COLO668 (cell line): Measurements from ENCODE around the gene LATS2.

Experiments
- DNase-seq: peaks from one replicate; lab custom pipeline; 2025; ENCODE audit not compliant: unreplicated experiment; lab: John Stamatoyannopoulos, UW

LATS2 gene

GRCh38 chr13:21061029-21061763 lies at the start of gene LATS2:
LATS2 (minus strand) TSS chr13:21061586; CDS start chr13:21046026, 15,560 bp downstream.
- DNase-seq: peak; percentile 89

- no peak for DNase-seq
Observed at GRCh38 chr13:21109168-21109567, 47.8 kb upstream of the LATS2 start.

- no peak for DNase-seq
Observed at GRCh38 chr13:21106089-21106488, 44.7 kb upstream of the LATS2 start.

DNA sequence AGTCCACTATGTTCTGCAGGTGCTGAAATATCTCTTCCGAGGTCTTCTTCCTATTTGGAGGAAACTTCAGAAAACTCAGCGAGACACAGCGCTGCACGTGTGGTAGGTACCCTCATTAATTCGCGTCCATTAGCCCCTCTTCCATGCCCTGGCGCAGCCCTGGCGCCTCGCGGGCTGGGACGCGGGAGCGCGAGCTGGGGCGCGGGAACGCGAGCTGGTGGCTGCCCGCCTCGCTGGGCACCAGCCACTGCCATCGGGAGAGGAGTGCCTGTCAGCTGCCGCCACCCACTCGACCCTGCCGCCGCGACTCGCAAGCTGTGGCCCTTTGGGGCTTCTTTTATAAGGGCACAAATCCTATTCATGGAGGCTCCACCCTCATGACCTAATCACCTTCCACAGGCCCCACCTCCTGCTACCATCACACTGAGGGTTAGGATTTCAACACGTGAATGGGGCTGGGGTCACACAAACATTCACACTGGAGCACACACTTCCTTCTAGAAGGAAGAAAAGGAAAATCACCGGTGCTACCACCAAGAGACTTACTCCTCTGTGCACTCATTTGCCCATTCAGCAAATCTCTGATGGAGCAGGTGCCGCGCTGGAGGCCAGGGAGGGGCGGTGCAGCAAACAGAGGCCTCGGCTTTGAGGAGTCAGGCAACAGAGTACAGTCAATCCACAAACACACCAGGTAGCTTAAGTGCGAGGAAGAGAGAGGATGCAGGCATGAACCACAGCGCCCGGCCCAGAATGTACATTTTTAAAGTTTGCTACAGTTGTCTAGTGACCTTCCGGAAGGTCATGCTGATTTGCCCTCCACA lies 43.0 kb upstream of the LATS2 start:
- DNase-seq: no peak

DNA sequence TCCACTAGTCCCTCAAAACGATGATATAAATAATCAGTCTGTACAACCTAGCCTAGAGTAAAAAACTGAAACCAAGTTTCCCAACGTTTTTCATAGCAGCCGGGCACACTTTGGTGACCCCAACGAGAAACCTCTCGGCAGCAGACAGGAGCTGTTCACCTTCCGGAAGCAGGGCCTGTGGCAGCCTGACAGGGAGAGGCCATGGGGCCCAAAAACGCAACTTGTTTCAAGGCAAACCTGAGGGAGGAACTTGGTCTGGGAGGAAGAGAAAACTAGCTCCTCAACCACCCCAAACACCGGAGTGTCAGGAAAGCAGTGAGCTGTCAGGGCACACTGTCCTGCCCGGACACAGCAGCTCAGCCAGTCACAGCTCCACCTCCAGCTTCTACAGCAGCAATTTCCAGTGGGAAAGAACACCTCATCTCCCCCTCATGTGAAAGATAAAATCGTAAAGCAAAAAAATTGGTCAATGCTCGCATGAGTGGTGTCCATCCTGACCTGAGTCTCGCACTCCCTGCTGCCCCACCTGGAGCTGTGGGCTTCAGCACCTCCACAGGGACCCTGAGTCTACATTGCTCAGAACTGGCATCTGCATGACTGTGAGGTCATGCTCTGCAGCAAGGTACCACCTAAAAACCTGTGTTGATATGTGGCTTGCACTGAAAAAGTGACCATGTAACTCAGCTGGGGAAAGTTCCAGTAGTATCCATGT lies 40.6 kb upstream of the LATS2 start:
- DNase-seq: no peak

GRCh38 chr13:21100994-21101757 lies 39.8 kb upstream of the LATS2 start:
- DNase-seq: no peak

DNA sequence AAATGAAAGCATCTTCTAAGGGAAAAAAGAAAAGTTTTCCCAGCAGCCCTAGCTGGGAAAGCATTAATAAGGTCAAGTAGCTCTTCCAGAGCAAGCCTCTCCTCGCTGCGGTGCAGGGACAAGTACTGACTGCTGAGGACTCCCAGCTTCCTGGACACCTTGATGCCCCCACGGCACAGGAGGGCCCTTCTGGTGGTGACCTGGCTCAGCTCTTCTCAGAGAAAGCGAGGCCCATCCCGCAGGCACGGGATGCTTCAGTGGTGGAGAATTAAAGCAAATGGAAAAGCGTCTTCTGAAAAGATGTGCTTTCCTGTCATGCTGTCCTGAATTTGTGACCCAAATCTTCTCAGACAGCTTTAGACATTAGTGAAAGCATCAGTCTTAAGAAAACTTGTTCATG lies 38.8 kb upstream of the LATS2 start:
- no peak for DNase-seq

GRCh38 chr13:21095311-21095710 lies 33.9 kb upstream of the LATS2 start:
- no peak for DNase-seq

GRCh38 chr13:21089830-21090229 lies 28.4 kb upstream of the LATS2 start:
- no peak for DNase-seq

- DNase-seq: no peak
Observed at GRCh38 chr13:21088534-21088933, 27.1 kb upstream of the LATS2 start.

DNA sequence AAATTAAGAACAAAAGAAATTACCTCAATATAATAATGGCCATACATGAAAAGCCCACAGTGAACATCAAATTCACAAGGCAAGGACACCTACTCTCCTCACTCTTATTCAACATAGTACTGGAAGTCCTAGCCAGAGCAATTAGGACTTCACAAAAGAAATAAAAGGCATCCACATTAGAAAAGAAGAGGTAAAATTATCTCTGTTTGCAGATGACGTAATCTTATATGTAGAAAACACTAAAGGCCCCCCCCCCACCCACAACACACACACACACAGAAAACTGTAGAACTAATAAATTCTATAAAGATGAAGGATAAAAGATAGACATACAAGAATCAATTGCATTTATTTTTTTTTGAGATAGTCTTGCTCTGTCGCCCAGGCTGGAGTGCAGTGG lies 25.5 kb upstream of the LATS2 start:
- DNase-seq: no peak

DNA sequence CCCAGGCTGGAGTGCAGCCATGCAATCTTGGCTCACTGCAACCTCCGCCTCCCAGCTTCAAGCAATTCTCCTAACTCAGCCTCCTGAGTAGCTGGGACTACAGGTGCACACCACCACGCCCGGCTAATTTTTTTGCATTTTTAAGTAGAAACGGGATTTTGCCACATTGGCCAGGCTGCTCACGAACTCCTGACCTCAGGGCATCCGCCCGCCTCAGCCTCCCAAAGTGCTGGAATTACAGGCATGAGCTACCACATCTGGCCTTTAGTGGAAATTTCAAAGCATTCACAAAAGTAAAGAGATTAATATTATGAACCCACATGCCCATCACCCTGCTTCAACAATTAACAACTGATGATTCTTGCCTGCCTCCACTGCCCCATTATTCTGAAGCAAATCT lies 20.5 kb upstream of the LATS2 start:
- no peak for DNase-seq

DNA sequence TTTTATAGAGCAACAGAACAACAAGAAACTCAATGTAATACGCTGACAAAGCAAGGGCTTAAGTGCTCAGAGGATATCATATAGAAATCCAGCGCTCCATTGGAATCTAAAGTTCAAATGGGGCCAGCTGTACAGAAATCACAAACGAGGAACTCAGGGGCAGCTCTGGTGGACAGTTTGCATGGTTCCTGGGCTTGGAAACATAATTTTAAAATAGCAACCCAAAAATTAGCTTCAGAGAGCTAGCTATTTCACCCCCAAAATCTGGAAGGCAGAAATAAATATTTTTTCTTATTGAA lies 19.2 kb upstream of the LATS2 start:
- DNase-seq: no peak

GRCh38 chr13:21079761-21080592 lies 18.6 kb upstream of the LATS2 start:
- no peak for DNase-seq

- no peak for DNase-seq
Observed at GRCh38 chr13:21079221-21079620, 17.8 kb upstream of the LATS2 start.

GRCh38 chr13:21078501-21078900 lies 17.1 kb upstream of the LATS2 start:
- no peak for DNase-seq

GRCh38 chr13:21077788-21078353 lies 16.5 kb upstream of the LATS2 start:
- no peak for DNase-seq

DNA sequence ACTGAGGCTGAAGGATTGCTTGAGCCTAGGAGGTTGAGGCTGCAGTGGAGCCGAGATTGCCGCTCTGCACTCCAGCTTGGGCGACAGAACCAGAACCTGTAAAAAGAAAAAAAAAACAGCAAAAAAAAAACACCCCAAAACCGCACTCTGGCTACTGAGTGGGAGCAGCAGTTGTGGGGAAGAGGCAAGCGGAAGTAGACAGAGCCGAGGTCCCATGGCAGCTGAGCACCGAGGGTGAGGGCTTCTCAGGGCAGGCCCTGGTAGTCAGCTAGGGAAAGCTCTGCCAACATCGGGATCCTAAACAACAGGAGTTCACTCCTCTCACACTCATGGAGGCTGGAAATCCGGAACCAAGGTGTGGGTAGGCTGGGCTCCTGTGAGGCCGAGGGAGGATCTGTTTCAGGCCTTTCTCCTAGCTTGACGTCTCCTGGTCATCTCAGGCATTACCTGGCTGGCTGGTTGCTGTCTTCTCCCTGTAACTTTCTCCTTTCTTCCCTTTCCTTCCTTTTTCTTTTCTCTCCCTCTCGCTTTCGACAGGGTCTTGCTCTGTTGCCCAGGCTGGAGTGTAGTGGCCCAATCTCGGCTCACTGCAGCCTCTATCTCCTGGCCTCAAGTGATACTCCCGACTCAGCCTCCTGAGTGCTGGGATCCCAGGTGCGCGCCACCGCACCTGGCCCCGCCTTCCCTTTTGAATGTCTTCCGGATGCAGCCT lies 15.8 kb upstream of the LATS2 start:
- no peak for DNase-seq

GRCh38 chr13:21076253-21076652 lies 14.9 kb upstream of the LATS2 start:
- DNase-seq: no peak
